ENCODE data around the gene CFAP68. TPM values are rescaled to one million over a fixed set of nuclear protein-coding genes. Genes with fewer than 3 reads are reported as not detected.
A peak's percentile ranks its signal among the peaks of the same experiment; 100 is the strongest.
"Not testable (repeated sequence)": the region's sequence is repeated elsewhere in the genome, so short reads cannot be mapped to it uniquely, and the experiment has no call there.

Gene CFAP68
- total RNA-seq, 1 donor from 2014 or later, result 11.6 TPM

GRCh38 chr11:111871693-111872161 lies 7.6 kb upstream of the CFAP68 start:
- TF ChIP-seq CTCF (IDR thresholded peaks at IDR 0.05), result no peak
- intact Hi-C loops (cut with micrococcal nuclease), result loop anchor here (1.0 to 10.0 kb wide), 8 partner anchors 8 to 1437 kb away; partner anchors contain the start of genes CFAP68, DLAT, FDXACB1 and PPP2R1B
- no peak for DNase-seq
- Mint-ChIP-seq H3K4me1 (peaks cover 13% of the 10 kb centered on the region), H3K27ac (peak overlapping the region; percentile 92), H3K9me3 (no peaks in the 10 kb centered on the region), H3K36me3 (ENCODE audit: low read depth) (peaks cover 36% of the 10 kb centered on the region), H3K27me3 (no peaks in the 10 kb centered on the region), H3K4me3 (peak overlapping the region; percentile 93)
- POLR2A ChIA-PET, result interaction anchor here (0.5 to 2.4 kb wide), 14 partner anchors 8 to 355 kb away, joined by 3 to 19 read pairs (median 4); partner anchors contain the start of genes CFAP68, DLAT, PPP2R1B and PTS
- CTCF ChIA-PET, result interaction anchor here (0.6 to 2.3 kb wide), 5 partner anchors 9 to 575 kb away, joined by 3 to 5 read pairs (median 4); partner anchors contain the start of gene PPP2R1B
- no peak for ATAC-seq (ENCODE audit: low read depth)

GRCh38 chr11:111878385-111878848 lies 924 bp upstream of the CFAP68 start:
- peak; percentile 1 for ATAC-seq (ENCODE audit: low read depth)
- peak overlapping the region; percentile 100 for H3K27ac Mint-ChIP-seq
- TF ChIP-seq CTCF (IDR thresholded peaks at IDR 0.05), result no peak
- no peak for DNase-seq
- H3K4me1 Mint-ChIP-seq, result peaks cover 17% of the 10 kb centered on the region
- intact Hi-C loops (cut with micrococcal nuclease), result loop anchor here (2.0 to 10.0 kb wide), 6 partner anchors 276 to 1581 kb away; partner anchors contain the start of genes BCO2, PTS, RDX and SIK2
- H3K36me3 Mint-ChIP-seq (ENCODE audit: low read depth), result peaks cover 28% of the 10 kb centered on the region
- POLR2A ChIA-PET, result interaction anchor here (0.8 to 1.1 kb wide), 2 partner anchors 48 to 61 kb away, joined by 3 to 7 read pairs; no protein-coding TSS in a partner anchor
- H3K27me3 Mint-ChIP-seq, result no peaks in the 10 kb centered on the region
- H3K4me3 Mint-ChIP-seq, result peak overlapping the region; percentile 96
- CTCF ChIA-PET, result interaction anchor here (0.8 to 1.7 kb wide), 4 partner anchors 48 to 337 kb away, joined by 3 to 6 read pairs (median 4); no protein-coding TSS in a partner anchor
- H3K9me3 Mint-ChIP-seq, result no peaks in the 10 kb centered on the region

- DNase-seq, result no peak
- no peaks in the 10 kb centered on the region for H3K27me3 Mint-ChIP-seq
- no peaks in the 10 kb centered on the region for H3K9me3 Mint-ChIP-seq
- H3K36me3 Mint-ChIP-seq (ENCODE audit: low read depth), result peaks cover 31% of the 10 kb centered on the region
- ChIA-PET POLR2A (interaction anchor here (0.6 to 1.2 kb wide), 3 partner anchors 9 to 124 kb away, joined by 3 to 10 read pairs (median 6); partner anchors contain the start of gene ALG9), CTCF (interaction anchor here (1.1 to 2.7 kb wide), 2 partner anchors 47 to 401 kb away, joined by 3 to 12 read pairs; no protein-coding TSS in a partner anchor)
- no peak for ATAC-seq (ENCODE audit: low read depth)
- intact Hi-C loops (cut with micrococcal nuclease), result loop anchor here (1.0 to 10.0 kb wide), 13 partner anchors 8 to 1582 kb away; partner anchors contain the start of genes ALG9, BCO2, DLAT and NKAPD1
- H3K27ac Mint-ChIP-seq, result peak overlapping the region; percentile 100
- H3K4me1 Mint-ChIP-seq, result peaks cover 17% of the 10 kb centered on the region
- peak overlapping the region; percentile 96 for H3K4me3 Mint-ChIP-seq
- TF ChIP-seq CTCF (IDR thresholded peaks at IDR 0.05), result no peak
Measured at GRCh38 chr11:111879637-111879960, 258 bp downstream of the CFAP68 start.

- H3K4me3 Mint-ChIP-seq, result no peak overlapping the region
- DNase-seq (no peak), ATAC-seq (ENCODE audit: low read depth) (no peak)
- peaks cover 17% of the 10 kb centered on the region for H3K4me1 Mint-ChIP-seq
- H3K27me3 Mint-ChIP-seq, result no peaks in the 10 kb centered on the region
- H3K36me3 Mint-ChIP-seq (ENCODE audit: low read depth), result peaks cover 11% of the 10 kb centered on the region
- intact Hi-C loops (cut with micrococcal nuclease), result no loop called here
- H3K9me3 Mint-ChIP-seq, result no peaks in the 10 kb centered on the region
- CTCF ChIA-PET, result interaction anchor here (2.7 kb wide), 1 partner anchor 44 kb away, joined by 12 read pairs; no protein-coding TSS in a partner anchor
- POLR2A ChIA-PET, result interaction anchor here (1.2 kb wide), 1 partner anchor 10 kb away, joined by 4 read pairs; the partner anchor contains the start of gene ALG9
- no peak for TF ChIP-seq CTCF (IDR thresholded peaks at IDR 0.05)
- H3K27ac Mint-ChIP-seq, result no peak overlapping the region
Measured at GRCh38 chr11:111882202-111882601, 2.9 kb downstream of the CFAP68 start.

- H3K27me3 Mint-ChIP-seq; H3K27ac Mint-ChIP-seq; intact Hi-C loops (cut with micrococcal nuclease); ATAC-seq (ENCODE audit: low read depth); H3K36me3 Mint-ChIP-seq (ENCODE audit: low read depth); H3K9me3 Mint-ChIP-seq; POLR2A ChIA-PET; H3K4me1 Mint-ChIP-seq; H3K4me3 Mint-ChIP-seq; DNase-seq: not testable (repeated sequence)
- CTCF ChIA-PET, result interaction anchor here (1.0 kb wide), 1 partner anchor 395 kb away, joined by 3 read pairs; no protein-coding TSS in a partner anchor
Measured at GRCh38 chr11:111885053-111885452, 5.7 kb downstream of the CFAP68 start.
